B cell (primary cell): ENCODE results near the gene C3orf18. TPM values are rescaled to one million over a fixed set of nuclear protein-coding genes. Genes with fewer than 3 reads are reported as not detected.

ENCODE experiments used
- ATAC-seq: fragments of 200-7000 bp; cut with Tn5 transposase; one replicate; pipeline ENCODE4 v1.10.0; 2021; ENCODE audit warnings: low read depth, mild to moderate bottlenecking, moderate number of reproducible peaks, moderate library complexity
- CTCF ChIA-PET: fragments of 350-600 bp; sonication (Branson Sonifier 250); formaldehyde crosslinking; loops from one replicate; lab custom pipeline; 2021; ENCODE audit warnings: antibody characterized with exemption, inconsistent platforms; lab: Charles Lee
- POLR2A ChIA-PET: fragments of 350-600 bp; sonication (Branson Sonifier 250); formaldehyde crosslinking; loops from one replicate; lab custom pipeline; 2021; ENCODE audit warnings: antibody characterized with exemption; lab: Charles Lee
- DNase-seq: peaks from one replicate; pipeline ENCODE4 v3.0.0; 2013
- H2AFZ ChIP-seq: 2 replicates; pipeline ENCODE4 v1.6.1; 2012; ENCODE audit warnings: mild to moderate bottlenecking, low read depth, low read length; ENCODE audit not compliant: insufficient read depth, poor library complexity, severe bottlenecking
- H3K27ac ChIP-seq, 2 donors: 1 replicate in 1 of 2; 2 replicates in 1 of 2; pipeline ENCODE4 v1.5.1; 2012 to 2013; ENCODE audit warnings: low read length in 2 of 2, mild to moderate bottlenecking in 2 of 2, moderate library complexity in 1 of 2
- H3K27me3 ChIP-seq, 4 experiments: fragments of 200-600 bp in 1 of 4; sonication (generic) in 1 of 4; replicated peaks in 1 of 4; 1 replicate in 2 of 4; 2 replicates in 2 of 4; pipeline versions ENCODE4 v1.6.1 to v1.7.0; 2013 to 2016; ENCODE audit warnings: low read length in 3 of 4, mild to moderate bottlenecking in 2 of 4, mixed read lengths in 1 of 4, moderate library complexity in 1 of 4; ENCODE audit not compliant: insufficient read depth in 4 of 4, control insufficient read depth in 3 of 4; ENCODE audit errors: control extremely low read depth in 1 of 4
- H3K36me3 ChIP-seq, 2 experiments: replicated peaks in 1 of 2; 1 replicate in 1 of 2; 2 replicates in 1 of 2; pipeline versions ENCODE4 v1.6.1 to v1.7.1; 2013; ENCODE audit warnings: low read length in 1 of 2; ENCODE audit not compliant: insufficient read depth in 2 of 2, control insufficient read depth in 1 of 2; ENCODE audit errors: control extremely low read depth in 1 of 2, extremely low read depth in 1 of 2
- H3K4me1 ChIP-seq, 2 donors: fragments of 200-600 bp in 1 of 2; sonication (generic) in 1 of 2; 1 replicate in 1 of 2; 2 replicates in 1 of 2; pipeline versions ENCODE4 v1.5.1 to v1.6.1; 2013 to 2017; ENCODE audit warnings: low read length in 2 of 2; ENCODE audit not compliant: control insufficient read depth in 2 of 2, insufficient read depth in 2 of 2
- H3K4me2 ChIP-seq: replicated peaks from 2 replicates; pipeline ENCODE3; 2012; ENCODE audit warnings: mild to moderate bottlenecking, low read depth, low read length; ENCODE audit not compliant: poor library complexity, severe bottlenecking
- H3K4me3 ChIP-seq, 5 experiments: fragments of 200-600 bp in 1 of 5; sonication (generic) in 1 of 5; 1 replicate in 3 of 5; 2 replicates in 2 of 5; pipeline versions ENCODE4 v1.5.1 to v1.7.0; 2011 to 2016; ENCODE audit warnings: low read length in 4 of 5, mild to moderate bottlenecking in 4 of 5, low read depth in 2 of 5, control low read depth in 1 of 5, moderate library complexity in 1 of 5; ENCODE audit not compliant: insufficient read depth in 1 of 5; ENCODE audit errors: control extremely low read depth in 1 of 5, extremely low read depth in 1 of 5
- H3K79me2 ChIP-seq: fragments of 200-600 bp; sonication (generic); one replicate; pipeline ENCODE4 v1.6.0; 2016; ENCODE audit warnings: low read length; ENCODE audit not compliant: control insufficient read depth, insufficient read depth
- H3K9ac ChIP-seq: fragments of 200-600 bp; sonication (generic); 2 replicates; pipeline ENCODE4 v1.6.1; 2017; ENCODE audit warnings: mild to moderate bottlenecking, low read length, moderate library complexity
- H3K9me3 ChIP-seq, 3 donors: one replicate each; pipeline versions ENCODE4 v1.6.1 to v1.7.1; 2013; ENCODE audit warnings: low read length in 2 of 3; ENCODE audit not compliant: control insufficient read depth in 2 of 3, insufficient read depth in 1 of 3; ENCODE audit errors: control extremely low read depth in 1 of 3
- H4K20me1 ChIP-seq: 2 replicates; pipeline ENCODE4 v1.6.0; 2012; ENCODE audit warnings: mild to moderate bottlenecking, low read length; ENCODE audit not compliant: insufficient read depth, control insufficient read depth, poor library complexity, severe bottlenecking
- H3K27ac Mint-ChIP-seq: one replicate; pipeline ENCODE4 v1.8.0; 2021; ENCODE audit warnings: mixed read lengths
- H3K27me3 Mint-ChIP-seq: one replicate; pipeline ENCODE4 v1.8.0; 2021; ENCODE audit warnings: mixed read lengths
- H3K4me1 Mint-ChIP-seq: one replicate; pipeline ENCODE4 v1.8.0; 2021; ENCODE audit warnings: mixed read lengths
- H3K4me3 Mint-ChIP-seq: one replicate; pipeline ENCODE4 v1.8.0; 2021; ENCODE audit warnings: mixed read lengths
- H3K9me3 Mint-ChIP-seq: one replicate; pipeline ENCODE4 v1.8.0; 2022; ENCODE audit warnings: mixed read lengths; ENCODE audit not compliant: insufficient read depth
- CTCF ChIP-seq: fragments of 200-600 bp; IDR thresholded peaks from one replicate; pipeline ENCODE4 v1.8.0; 2022; ENCODE audit warnings: antibody characterized with exemption, mild to moderate bottlenecking
- EZH2 ChIP-seq: IDR thresholded peaks from 2 replicates; pipeline ENCODE4 v1.6.1; 2012; ENCODE audit warnings: borderline replicate concordance, low read depth, mild to moderate bottlenecking, moderate library complexity, low read length; ENCODE audit not compliant: insufficient read depth, poor library complexity, severe bottlenecking
- WGBS: methylation state at CpG from one replicate; pipeline ENCODE4 v1.1.5; 2013; ENCODE audit warnings: missing lambda C conversion rate; ENCODE audit not compliant: insufficient coverage; 5-methylcytosine and 5-hydroxymethylcytosine counted together
- intact Hi-C: fragments of 100-400 bp; cut with micrococcal nuclease; formaldehyde crosslinking; loops from one replicate; pipeline ENCODE4 v1.10.0; 2022
- polyA plus RNA-seq: library from polyadenylated mRNA; depleted of rRNA; stranded (reverse); fragments of >200 nt; gene quantifications from 2 replicates; pipeline ENCODE4 v1.2.3, GENCODE V29; 2012
- total RNA-seq, 2 donors: library from RNA; stranded (reverse); fragments of 120-200 nt in 1 of 2; gene quantifications; 1 replicate in 1 of 2; 2 replicates in 1 of 2; pipeline versions ENCODE4 v1.2.3 to v1.2.4, GENCODE V29; 2013 to 2022

The C3orf18 gene
- total and polyA plus RNA-seq, 2 donors (not counting 1 experiment from before 2014, with no cell fraction given), result 14.3 to 15.4 TPM

- H3K4me3 ChIP-seq, result no peak overlapping the region
- H3K9me3 ChIP-seq, result no peaks in the 10 kb centered on the region
- no peaks in the 10 kb centered on the region for H3K27me3 Mint-ChIP-seq
- intact Hi-C loops, result no loop called here
- no peak overlapping the region for H3K9ac ChIP-seq
- H3K9me3 Mint-ChIP-seq, result no peaks in the 10 kb centered on the region
- no peak overlapping the region for H3K27ac ChIP-seq
- TF ChIP-seq CTCF (no peak), EZH2 (no peak)
- ATAC-seq (no peak), DNase-seq (no peak)
- H2AFZ ChIP-seq, result no peak overlapping the region
- no peaks in the 10 kb centered on the region for H4K20me1 ChIP-seq
- WGBS, result 93% methylated on average over 6 of the region's 8 CpGs
- H3K4me1 ChIP-seq, result peaks cover 5 to 18% of the 10 kb centered on the region in 2 donors
- peaks cover 0 to 32% of the 10 kb centered on the region in 2 experiments for H3K36me3 ChIP-seq
- H3K79me2 ChIP-seq, result peaks cover 7% of the 10 kb centered on the region
- H3K27ac Mint-ChIP-seq, result no peak overlapping the region
- no peaks in the 10 kb centered on the region for H3K27me3 ChIP-seq
- peaks cover 20% of the 10 kb centered on the region for H3K4me1 Mint-ChIP-seq
- H3K4me2 ChIP-seq, result no peak overlapping the region
- POLR2A ChIA-PET, result no interaction called here
- CTCF ChIA-PET, result interaction anchor here (1.0 to 16.8 kb wide), 4 partner anchors 16 to 79 kb away, joined by 3 to 541 read pairs (median 74); partner anchors contain the start of genes CISH and MAPKAPK3
- no peak overlapping the region for H3K4me3 Mint-ChIP-seq
Measured at GRCh38 chr3:50573566-50574443, 6.3 kb upstream of the C3orf18 start.
